Muscle of leg (tissue), 11 donors: ENCODE measurements around the gene PTPN14. TPM values are rescaled to one million over a fixed set of nuclear protein-coding genes. Genes with fewer than 3 reads are reported as not detected.

ENCODE experiments used
- DNase-seq: peaks from one replicate; pipeline ENCODE4 v3.0.0; 2013
- H3K27ac ChIP-seq: one replicate; pipeline ENCODE4 v1.5.1; 2013; ENCODE audit warnings: mild to moderate bottlenecking, low read length, control low read depth
- H3K27me3 ChIP-seq: one replicate; pipeline ENCODE4 v1.6.1; 2013; ENCODE audit warnings: low read length; ENCODE audit not compliant: control insufficient read depth, insufficient read depth
- H3K36me3 ChIP-seq: one replicate; pipeline ENCODE4 v1.6.1; 2013; ENCODE audit warnings: low read length; ENCODE audit not compliant: control insufficient read depth, insufficient read depth
- H3K4me1 ChIP-seq: one replicate; pipeline ENCODE4 v1.6.1; 2013; ENCODE audit warnings: low read length; ENCODE audit not compliant: control insufficient read depth, insufficient read depth
- H3K4me3 ChIP-seq: one replicate; pipeline ENCODE4 v1.5.1; 2013; ENCODE audit warnings: low read length, control low read depth
- H3K9me3 ChIP-seq: replicated peaks from 2 replicates; pipeline ENCODE4 v1.6.1; 2013; ENCODE audit warnings: low read depth, low read length; ENCODE audit not compliant: control insufficient read depth
- WGBS: methylation state at CpG from one replicate; pipeline ENCODE4 v1.1.5; 2013; ENCODE audit warnings: missing lambda C conversion rate; ENCODE audit not compliant: insufficient coverage; 5-methylcytosine and 5-hydroxymethylcytosine counted together
- polyA plus RNA-seq, 8 donors: library from polyadenylated mRNA; unstranded; fragments of 120-200 nt; gene quantifications; one replicate each; pipeline versions ENCODE4 v1.2.1 to v1.2.3, GENCODE V29; 2013; ENCODE audit warnings: inconsistent platforms in 1 of 8, low replicate concordance in 1 of 8; ENCODE audit not compliant: insufficient read length in 8 of 8, insufficient read depth in 1 of 8
- total RNA-seq: library from RNA; stranded (reverse); fragments of 120-200 nt; gene quantifications from one replicate; pipeline ENCODE4 v1.2.4, GENCODE V29; 2013

Gene PTPN14
- total and polyA plus RNA-seq, 9 donors = 9.4 to 25.2 (median 15.8) TPM

DNA sequence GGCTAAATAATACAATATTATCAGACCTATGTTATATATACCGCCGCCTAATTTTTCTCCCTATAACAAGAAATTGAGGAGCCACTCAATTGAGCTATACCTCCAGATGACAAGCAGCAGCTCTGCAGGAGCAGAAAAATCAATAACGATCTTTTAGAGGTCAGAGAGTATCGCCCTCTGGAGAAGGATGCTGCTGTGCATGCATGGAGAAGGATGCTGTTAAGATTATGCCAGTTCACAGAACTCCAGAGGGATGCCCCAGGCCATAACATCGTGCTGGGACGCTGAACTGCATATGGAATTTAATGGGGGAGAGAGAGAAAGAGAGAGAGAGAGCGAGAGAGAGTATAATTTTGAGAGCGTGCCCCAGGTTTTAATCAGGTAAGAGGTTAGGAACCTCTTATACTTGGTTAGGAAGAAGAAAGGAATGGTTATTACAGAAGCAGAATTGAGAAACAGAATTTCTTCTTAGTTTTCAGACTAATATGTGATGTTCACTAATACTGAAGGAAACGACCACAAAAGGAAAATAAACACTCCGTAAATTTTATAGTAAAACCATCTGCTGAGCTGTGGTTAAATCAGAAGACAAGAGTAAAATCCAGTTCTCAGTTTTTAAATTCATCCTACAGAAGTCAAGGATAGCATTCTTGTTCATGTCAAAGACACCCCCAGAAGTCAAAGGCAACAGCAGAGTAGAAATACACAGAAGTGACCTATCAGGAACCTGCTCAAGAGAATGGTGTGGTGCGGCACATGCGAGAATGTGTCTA, 159.3 kb downstream of the PTPN14 start:
- no peak overlapping the region for H3K4me3 ChIP-seq
- no peaks in the 10 kb centered on the region for H3K4me1 ChIP-seq
- H3K27me3 ChIP-seq = no peaks in the 10 kb centered on the region
- H3K9me3 ChIP-seq = no peaks in the 10 kb centered on the region
- no peak overlapping the region for H3K27ac ChIP-seq
- 74% methylated on average over 8 of the region's 12 CpGs for WGBS
- no peak for DNase-seq
- peaks cover 41% of the 10 kb centered on the region for H3K36me3 ChIP-seq

DNA sequence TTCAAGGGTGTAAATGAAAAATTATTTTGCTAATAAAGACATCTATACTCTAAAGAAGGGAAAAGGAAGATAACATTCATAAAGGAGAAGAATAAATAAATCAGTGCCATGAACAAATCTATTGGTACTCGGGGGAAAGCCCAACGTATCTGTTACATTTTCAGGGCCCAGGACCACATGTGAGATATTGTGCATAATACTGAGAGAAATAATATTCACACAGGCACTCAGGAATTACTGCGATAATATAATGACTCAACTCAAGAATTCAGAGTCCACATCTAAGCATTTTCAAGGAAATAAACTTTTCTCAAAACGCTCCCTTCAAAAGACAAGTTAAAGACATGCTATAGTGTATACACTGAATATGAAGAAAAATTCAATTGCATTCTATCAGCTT, 161.7 kb downstream of the PTPN14 start:
- no peak for DNase-seq
- no CpG with 5 or more reads among the region's 4 CpGs for WGBS
- H3K27ac ChIP-seq = no peak overlapping the region

DNA sequence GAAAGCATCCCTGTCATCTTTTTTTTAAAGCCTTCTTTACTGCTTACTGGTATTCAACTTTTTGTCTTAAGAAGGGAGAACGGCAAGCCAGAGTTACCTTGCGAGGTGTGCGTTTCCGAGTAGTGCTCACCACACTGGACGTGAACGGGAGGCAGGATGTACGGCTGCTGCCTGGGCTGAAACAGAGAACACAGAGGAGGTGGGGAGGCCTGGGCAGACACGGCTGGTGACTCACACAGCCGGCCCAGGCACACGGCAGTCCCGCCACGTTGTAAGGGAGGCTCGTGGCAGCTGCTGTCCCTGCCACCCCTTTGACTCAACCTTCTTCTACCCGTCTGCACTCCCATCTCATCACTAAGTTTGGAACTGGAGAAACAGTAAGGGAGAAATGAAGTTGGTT, 164.7 kb downstream of the PTPN14 start:
- Histone ChIP-seq H3K36me3 (peaks cover 47% of the 10 kb centered on the region), H3K27me3 (no peaks in the 10 kb centered on the region), H3K4me1 (no peaks in the 10 kb centered on the region), H3K9me3 (no peaks in the 10 kb centered on the region), H3K4me3 (no peak overlapping the region), H3K27ac (no peak overlapping the region)
- 83% methylated on average over 7 of the region's 14 CpGs for WGBS
- DNase-seq = no peak

More for the DNA sequence above, 161.7 kb downstream of the PTPN14 start:
- H3K4me3 ChIP-seq = no peak overlapping the region
- H3K36me3 ChIP-seq = peaks cover 41% of the 10 kb centered on the region
- no peaks in the 10 kb centered on the region for H3K4me1 ChIP-seq
- H3K27me3 ChIP-seq = no peaks in the 10 kb centered on the region
- no peaks in the 10 kb centered on the region for H3K9me3 ChIP-seq

DNA sequence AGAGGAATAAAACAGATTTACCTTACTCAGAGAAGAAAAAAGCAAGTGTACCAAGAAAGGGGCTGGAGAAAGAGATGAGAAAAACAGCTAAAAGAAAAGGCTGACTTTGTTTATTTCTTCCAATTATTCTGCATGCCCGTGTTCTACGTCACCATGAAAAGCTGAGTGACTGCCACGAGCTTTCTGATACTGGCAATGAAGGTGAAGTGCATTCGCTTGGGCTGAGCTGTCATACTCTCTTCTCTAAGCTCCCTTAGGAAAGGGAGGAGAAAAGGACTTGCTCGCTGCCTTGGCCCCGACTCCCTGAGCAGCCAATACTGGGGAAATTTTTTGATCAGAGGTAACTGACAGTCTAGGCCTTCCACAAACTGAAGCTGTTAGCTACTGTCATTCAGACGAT, 165.1 kb downstream of the PTPN14 start:
- Histone ChIP-seq H3K27me3 (no peaks in the 10 kb centered on the region), H3K4me3 (no peak overlapping the region), H3K4me1 (no peaks in the 10 kb centered on the region), H3K27ac (no peak overlapping the region), H3K9me3 (no peaks in the 10 kb centered on the region), H3K36me3 (peaks cover 50% of the 10 kb centered on the region)
- DNase-seq = no peak
- WGBS = 100% methylated on average over 1 of the region's 7 CpGs

DNA sequence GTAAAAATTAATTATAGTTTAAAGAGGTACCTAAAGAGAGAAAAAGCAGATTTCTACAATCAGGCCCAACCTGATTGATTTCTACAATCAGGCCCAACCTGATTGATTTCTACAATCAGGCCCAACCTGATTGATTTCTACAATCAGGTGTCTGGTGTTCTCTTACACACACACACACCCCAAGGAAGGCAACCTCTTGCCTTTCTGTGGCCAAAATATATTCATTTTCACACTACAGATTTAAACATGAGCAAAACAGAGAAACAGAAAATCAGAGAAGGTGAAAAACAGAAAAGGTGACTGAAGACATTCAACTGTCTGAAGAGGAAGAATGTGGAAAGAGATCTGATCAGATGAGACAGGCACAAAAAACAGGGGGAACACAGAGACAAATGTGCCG, 166.0 kb downstream of the PTPN14 start:
- Histone ChIP-seq H3K36me3 (peaks cover 47% of the 10 kb centered on the region), H3K27ac (no peak overlapping the region), H3K4me1 (no peaks in the 10 kb centered on the region), H3K27me3 (no peaks in the 10 kb centered on the region), H3K9me3 (no peaks in the 10 kb centered on the region), H3K4me3 (no peak overlapping the region)
- no peak for DNase-seq
- no CpG with 5 or more reads among the region's 1 CpG for WGBS

DNA sequence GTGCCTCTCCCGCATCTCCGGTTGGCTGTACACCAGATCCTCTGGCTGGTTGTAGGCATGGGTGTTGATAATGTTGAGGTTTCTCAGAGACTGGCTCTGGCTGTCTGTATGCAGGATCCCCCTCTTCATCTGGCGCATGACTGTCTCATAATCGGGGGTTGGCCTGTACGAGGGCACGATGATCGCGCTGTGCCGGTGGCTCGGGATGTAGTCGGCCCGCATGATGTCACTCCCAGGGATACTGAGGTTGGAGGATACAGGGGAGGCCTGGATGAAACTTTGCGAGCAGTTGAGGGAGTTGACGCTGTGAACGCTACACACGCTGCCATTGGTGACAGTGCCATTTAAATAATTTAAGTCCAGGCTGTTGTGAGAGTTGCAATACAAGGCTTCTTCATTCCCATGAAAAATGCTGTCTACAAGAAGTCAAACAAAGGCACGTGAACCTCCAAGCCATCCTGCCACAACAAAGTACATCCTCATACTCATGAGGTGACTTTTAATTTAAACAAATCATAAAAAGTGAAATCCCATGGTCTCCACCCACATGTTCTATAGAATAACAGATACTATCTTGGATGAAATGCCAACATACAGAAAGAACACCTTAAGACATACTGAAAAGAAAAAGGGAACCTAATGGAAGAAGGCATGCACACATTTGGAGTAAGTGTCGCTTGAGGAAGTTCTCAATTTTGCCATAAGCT, 166.9 kb downstream of the PTPN14 start:
- H3K27me3 ChIP-seq = no peaks in the 10 kb centered on the region
- 98% methylated on average over 13 of the region's 18 CpGs for WGBS
- no peaks in the 10 kb centered on the region for H3K9me3 ChIP-seq
- H3K27ac ChIP-seq = no peak overlapping the region
- H3K4me3 ChIP-seq = no peak overlapping the region
- peaks cover 49% of the 10 kb centered on the region for H3K36me3 ChIP-seq
- H3K4me1 ChIP-seq = no peaks in the 10 kb centered on the region
- no peak for DNase-seq

DNA sequence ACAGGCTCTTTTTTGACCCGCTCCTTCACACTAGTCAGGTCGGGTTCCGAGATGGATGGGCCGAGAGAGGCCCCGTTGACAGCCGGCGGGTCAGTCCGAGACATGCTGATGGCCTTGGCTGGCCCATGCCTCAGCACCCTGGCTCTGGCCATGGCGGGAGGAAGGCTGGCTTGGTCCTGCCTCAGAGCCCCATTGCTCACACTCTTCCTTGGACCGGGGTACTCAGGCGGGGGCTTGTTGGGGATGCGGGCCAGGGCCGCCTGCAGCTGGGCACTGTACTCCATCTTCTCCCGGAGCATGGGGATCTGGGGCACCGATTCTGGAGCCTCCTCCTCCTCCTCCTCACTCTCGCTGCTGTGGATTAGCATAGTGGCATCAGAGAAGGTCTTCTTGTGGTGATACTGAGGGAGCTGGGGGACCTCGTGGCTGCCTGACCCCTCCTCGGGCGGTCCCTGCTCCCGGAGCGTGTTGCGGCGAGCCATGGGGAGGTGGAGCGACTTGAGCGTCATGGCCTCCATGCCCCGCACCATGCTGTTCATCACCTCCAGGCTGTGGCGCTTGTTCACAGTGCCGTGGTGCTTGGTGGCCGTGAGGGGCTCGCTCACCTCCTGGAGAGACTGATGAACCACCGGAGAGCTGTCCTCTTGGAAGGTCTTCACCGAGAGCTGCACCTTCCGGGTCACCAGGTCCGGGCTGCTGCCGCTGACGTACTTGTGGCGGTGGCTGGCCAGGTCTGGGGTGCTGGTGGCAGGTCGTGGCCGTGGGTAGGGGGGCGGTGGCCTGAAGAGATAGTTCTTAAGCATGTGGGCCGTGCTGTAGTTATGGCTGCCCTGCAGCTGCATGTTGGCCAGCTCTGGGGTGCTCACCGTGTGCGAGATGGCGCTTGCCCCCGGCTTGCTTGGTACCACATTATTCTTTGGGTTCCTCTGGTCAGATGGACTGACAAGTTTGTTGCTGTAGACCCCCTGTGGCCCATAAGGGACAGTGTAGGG, 167.7 kb downstream of the PTPN14 start:
- Histone ChIP-seq H3K27ac (no peak overlapping the region), H3K4me3 (no peak overlapping the region), H3K4me1 (no peaks in the 10 kb centered on the region), H3K9me3 (no peaks in the 10 kb centered on the region), H3K27me3 (no peaks in the 10 kb centered on the region), H3K36me3 (peaks cover 56% of the 10 kb centered on the region)
- no peak for DNase-seq
- WGBS = 96% methylated on average over 37 of the region's 45 CpGs

DNA sequence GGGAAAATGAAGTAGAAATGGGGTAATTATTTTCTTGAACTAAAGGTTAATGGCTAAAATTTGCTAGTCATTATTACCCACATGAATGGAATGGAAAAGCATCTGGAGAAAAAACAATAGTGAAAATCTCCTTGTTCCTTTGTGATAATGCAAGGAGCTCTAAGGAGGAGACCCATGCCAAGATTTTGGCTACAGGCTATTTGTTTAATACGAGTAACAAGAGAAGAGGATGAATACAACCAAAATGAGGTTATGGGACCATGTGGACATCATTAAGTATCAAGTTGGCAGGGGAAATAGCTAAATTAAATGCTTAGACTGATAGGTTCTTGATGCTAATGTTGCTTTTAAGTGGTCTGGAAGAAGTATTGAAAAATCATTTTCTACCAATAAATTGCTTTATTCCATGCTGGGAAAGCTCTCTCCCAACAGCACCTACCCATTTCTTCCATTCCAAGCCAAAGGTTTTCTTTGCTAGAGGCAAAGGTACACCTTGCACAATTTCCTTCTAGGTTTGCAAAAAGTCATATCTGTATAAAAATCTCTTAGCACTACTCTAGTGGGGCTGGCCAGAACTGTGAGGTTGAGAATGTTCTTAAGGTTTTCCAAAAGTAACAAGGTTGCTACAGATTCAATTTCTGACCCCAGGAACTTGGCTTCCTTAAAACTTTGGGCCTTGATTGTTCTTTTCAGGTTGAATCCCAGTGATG, 170.3 kb downstream of the PTPN14 start:
- DNase-seq = no peak
- Histone ChIP-seq H3K4me1 (no peaks in the 10 kb centered on the region), H3K4me3 (no peak overlapping the region), H3K36me3 (peaks cover 46% of the 10 kb centered on the region), H3K9me3 (no peaks in the 10 kb centered on the region), H3K27me3 (no peaks in the 10 kb centered on the region), H3K27ac (no peak overlapping the region)
- no CpG with 5 or more reads among the region's 1 CpG for WGBS

DNA sequence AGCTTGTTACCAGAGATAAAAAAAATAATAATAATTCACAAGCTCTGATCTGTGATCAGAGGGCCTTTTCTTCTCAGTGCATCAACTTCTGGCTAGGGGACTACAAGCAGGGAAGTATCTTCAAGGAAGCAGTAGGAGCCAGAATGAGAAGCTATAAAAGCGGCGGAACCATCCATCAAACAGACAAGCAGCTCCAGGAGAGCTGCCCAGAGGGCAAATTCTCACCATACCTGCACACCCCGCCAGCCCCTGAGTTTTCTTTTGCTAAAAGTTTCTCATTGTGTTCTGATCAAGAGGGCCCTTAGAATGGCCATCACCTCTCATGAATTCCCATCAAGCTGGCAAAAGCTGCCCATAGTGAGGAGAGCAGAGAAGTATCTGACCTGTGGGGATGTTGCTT, 171.0 kb downstream of the PTPN14 start:
- H3K4me3 ChIP-seq = no peak overlapping the region
- H3K36me3 ChIP-seq = peaks cover 49% of the 10 kb centered on the region
- no peaks in the 10 kb centered on the region for H3K9me3 ChIP-seq
- DNase-seq = no peak
- WGBS = no CpG with 5 or more reads among the region's 3 CpGs
- H3K4me1 ChIP-seq = no peaks in the 10 kb centered on the region
- no peak overlapping the region for H3K27ac ChIP-seq
- H3K27me3 ChIP-seq = no peaks in the 10 kb centered on the region
